ENCODE data around the gene ARID5B. TPM values are rescaled to one million over a fixed set of nuclear protein-coding genes. Genes with fewer than 3 reads are reported as not detected.

ARID5B gene
- total and polyA plus RNA-seq, 5 donors from 2014 or later, result 58.1 to 169 (median 64.0) TPM

DNA sequence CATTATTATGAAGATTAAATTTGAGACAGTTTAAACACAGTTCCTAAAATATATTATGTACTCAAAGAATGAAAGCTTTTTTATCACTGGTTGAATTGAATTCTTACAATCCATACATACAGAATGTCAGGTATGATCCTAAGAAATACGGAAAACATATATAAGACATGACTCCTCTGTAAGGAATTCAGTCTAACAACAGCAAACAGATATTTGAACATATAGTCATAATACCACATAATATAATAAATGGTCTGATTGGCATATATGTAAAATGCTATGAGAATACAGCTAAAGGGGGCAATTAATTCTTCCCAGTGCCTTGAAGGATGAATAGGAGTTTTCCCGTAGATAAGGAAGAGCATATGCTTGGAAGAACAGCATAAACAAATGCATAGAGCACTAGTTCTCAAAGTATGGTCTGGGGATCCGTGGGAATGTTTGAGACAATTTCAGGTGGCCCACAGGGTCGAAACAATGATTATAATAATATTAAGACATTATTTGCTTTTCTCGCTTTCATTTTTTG is 10.6 kb upstream of the ARID5B start:
- H3K9me3 ChIP-seq (ENCODE audit: control insufficient read depth in 2 of 2, low read length in 2 of 2), result no peaks in the 10 kb centered on the region
- H3K27ac Mint-ChIP-seq, result no peak overlapping the region
- no peaks in the 10 kb centered on the region for H3K36me3 Mint-ChIP-seq
- H3K27ac ChIP-seq (ENCODE audit: insufficient read depth, low read length, poor library complexity, severe bottlenecking), result no peak overlapping the region
- H3K27me3 ChIP-seq (ENCODE audit: control insufficient read depth, insufficient read depth, low read length), result no peaks in the 10 kb centered on the region
- peaks cover 0 to 4% (median 0%) of the 10 kb centered on the region in 7 donors for H3K9me3 Mint-ChIP-seq
- H3K4me1 Mint-ChIP-seq, result no peaks in the 10 kb centered on the region
- no peaks in the 10 kb centered on the region for H3K36me3 ChIP-seq (ENCODE audit: control insufficient read depth, insufficient read depth, low read length)
- no peak overlapping the region for H3K4me3 ChIP-seq (ENCODE audit: low read depth, low read length)
- H3K4me1 ChIP-seq (ENCODE audit: control insufficient read depth, insufficient read depth, low read length, poor library complexity, severe bottlenecking), result no peaks in the 10 kb centered on the region
- no peaks in the 10 kb centered on the region for H3K27me3 Mint-ChIP-seq
- ATAC-seq (ENCODE audit: low read depth in 2 of 2) (no peak), DNase-seq (no peak)
- H3K4me3 Mint-ChIP-seq, result no peak overlapping the region

DNA sequence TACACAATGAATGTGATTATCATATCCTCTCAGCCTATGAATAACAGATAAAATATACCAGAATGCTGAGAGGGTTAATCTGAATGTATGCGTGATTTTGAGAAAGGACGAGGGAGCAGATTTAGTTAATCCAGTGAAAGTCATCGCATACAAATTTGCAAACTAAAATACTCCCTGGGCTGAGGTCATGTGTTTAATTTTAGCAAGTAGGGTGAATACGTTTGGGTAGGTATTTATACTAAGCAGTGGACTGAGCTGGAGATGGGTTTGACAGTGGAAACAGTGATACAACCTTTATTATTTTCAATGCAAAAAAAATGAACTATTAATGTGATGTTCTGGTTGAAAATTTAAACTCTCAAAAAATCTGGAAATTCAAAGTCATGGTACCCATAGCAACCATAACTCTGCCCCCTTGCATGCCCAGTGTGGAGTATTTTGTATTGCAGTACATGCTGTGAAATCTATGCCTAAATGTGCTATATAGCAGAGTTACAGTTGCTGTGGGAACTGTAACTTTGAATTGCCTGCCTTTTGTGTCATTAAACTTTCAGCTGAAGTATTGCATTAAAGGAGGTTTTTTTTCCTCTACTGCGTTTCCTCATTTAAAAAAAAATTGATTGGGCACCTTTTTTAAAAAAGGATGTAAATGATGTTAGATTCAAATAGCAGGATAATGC is 9.5 kb upstream of the ARID5B start:
- Mint-ChIP-seq H3K27ac (no peak overlapping the region), H3K27me3 (no peaks in the 10 kb centered on the region), H3K4me1 (peaks cover 0 to 5% (median 4%) of the 10 kb centered on the region in 4 donors), H3K36me3 (no peaks in the 10 kb centered on the region), H3K9me3 (no peaks in the 10 kb centered on the region), H3K4me3 (no peak overlapping the region)
- no peak overlapping the region for H3K4me3 ChIP-seq (ENCODE audit: low read depth, low read length)
- H3K4me1 ChIP-seq (ENCODE audit: control insufficient read depth, insufficient read depth, low read length, poor library complexity, severe bottlenecking), result peaks cover 6% of the 10 kb centered on the region
- ATAC-seq (ENCODE audit: low read depth in 2 of 2) (no peak), DNase-seq (no peak)
- no peaks in the 10 kb centered on the region for H3K36me3 ChIP-seq (ENCODE audit: control insufficient read depth, insufficient read depth, low read length)
- H3K27ac ChIP-seq (ENCODE audit: insufficient read depth, low read length, poor library complexity, severe bottlenecking), result no peak overlapping the region
- no peaks in the 10 kb centered on the region for H3K27me3 ChIP-seq (ENCODE audit: control insufficient read depth, insufficient read depth, low read length)
- no peaks in the 10 kb centered on the region for H3K9me3 ChIP-seq (ENCODE audit: control insufficient read depth in 2 of 2, low read length in 2 of 2)

DNA sequence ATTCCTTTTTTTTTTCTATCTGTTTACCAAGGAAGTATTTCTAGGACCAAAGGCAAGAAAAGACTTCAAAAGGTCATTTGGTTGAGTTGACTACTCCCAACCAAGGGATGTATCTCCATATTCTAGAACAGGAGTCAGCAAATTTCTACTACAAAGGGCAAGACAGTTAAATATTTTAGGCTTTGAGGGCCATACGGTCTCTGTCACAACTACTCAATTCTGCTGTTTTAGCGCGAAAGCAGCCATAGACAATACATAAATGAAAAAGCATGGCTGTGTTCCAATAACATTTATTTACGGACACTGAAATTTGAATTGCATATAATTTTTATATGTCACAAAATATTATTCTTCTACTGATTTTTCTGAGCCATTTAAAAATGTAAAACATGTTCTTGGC is 8.5 kb upstream of the ARID5B start:
- peaks cover 12% of the 10 kb centered on the region for H3K4me1 ChIP-seq (ENCODE audit: control insufficient read depth, insufficient read depth, low read length, poor library complexity, severe bottlenecking)
- no peaks in the 10 kb centered on the region for H3K36me3 ChIP-seq (ENCODE audit: control insufficient read depth, insufficient read depth, low read length)
- Mint-ChIP-seq H3K27me3 (no peaks in the 10 kb centered on the region), H3K4me1 (peaks cover 2 to 14% (median 11%) of the 10 kb centered on the region in 4 donors), H3K4me3 (no peak overlapping the region), H3K36me3 (no peaks in the 10 kb centered on the region), H3K9me3 (no peaks in the 10 kb centered on the region), H3K27ac (no peak overlapping the region)
- ATAC-seq (ENCODE audit: low read depth in 2 of 2), result no peak
- DNase-seq, result no peak
- H3K4me3 ChIP-seq (ENCODE audit: low read depth, low read length), result no peak overlapping the region
- H3K27me3 ChIP-seq (ENCODE audit: control insufficient read depth, insufficient read depth, low read length), result no peaks in the 10 kb centered on the region
- no peaks in the 10 kb centered on the region for H3K9me3 ChIP-seq (ENCODE audit: control insufficient read depth in 2 of 2, low read length in 2 of 2)
- H3K27ac ChIP-seq (ENCODE audit: insufficient read depth, low read length, poor library complexity, severe bottlenecking), result no peak overlapping the region

DNA sequence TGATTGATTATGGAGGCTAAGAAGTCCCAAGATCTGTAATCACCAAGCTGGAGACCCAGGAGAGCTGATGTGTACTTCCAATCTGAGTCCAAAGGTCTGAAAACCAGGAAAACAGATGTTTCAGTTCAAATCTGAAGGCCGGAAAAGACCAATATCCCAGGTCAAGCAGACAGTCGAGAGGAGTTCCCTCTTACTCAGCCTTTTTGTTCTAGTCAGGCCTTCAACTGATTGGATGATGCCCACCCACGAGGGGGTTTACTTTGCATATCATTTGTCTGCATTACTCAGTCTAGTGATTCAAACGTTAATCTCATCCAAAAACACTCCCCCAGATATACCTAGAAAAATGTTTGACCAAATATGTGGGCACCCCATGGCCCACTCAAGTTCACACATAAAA is 7.4 kb upstream of the ARID5B start:
- ATAC-seq (ENCODE audit: low read depth in 2 of 2) (no peak), DNase-seq (no peak)
- Histone ChIP-seq H3K27ac (ENCODE audit: insufficient read depth, low read length, poor library complexity, severe bottlenecking) (no peak overlapping the region), H3K4me1 (ENCODE audit: control insufficient read depth, insufficient read depth, low read length, poor library complexity, severe bottlenecking) (peaks cover 24% of the 10 kb centered on the region), H3K27me3 (ENCODE audit: control insufficient read depth, insufficient read depth, low read length) (no peaks in the 10 kb centered on the region), H3K9me3 (ENCODE audit: control insufficient read depth in 2 of 2, low read length in 2 of 2) (no peaks in the 10 kb centered on the region), H3K36me3 (ENCODE audit: control insufficient read depth, insufficient read depth, low read length) (no peaks in the 10 kb centered on the region), H3K4me3 (ENCODE audit: low read depth, low read length) (no peak overlapping the region)
- Mint-ChIP-seq H3K27ac (no peak overlapping the region), H3K4me1 (peaks cover 5 to 26% (median 19%) of the 10 kb centered on the region in 4 donors), H3K36me3 (no peaks in the 10 kb centered on the region), H3K9me3 (no peaks in the 10 kb centered on the region), H3K4me3 (no peak overlapping the region), H3K27me3 (no peaks in the 10 kb centered on the region)

DNA sequence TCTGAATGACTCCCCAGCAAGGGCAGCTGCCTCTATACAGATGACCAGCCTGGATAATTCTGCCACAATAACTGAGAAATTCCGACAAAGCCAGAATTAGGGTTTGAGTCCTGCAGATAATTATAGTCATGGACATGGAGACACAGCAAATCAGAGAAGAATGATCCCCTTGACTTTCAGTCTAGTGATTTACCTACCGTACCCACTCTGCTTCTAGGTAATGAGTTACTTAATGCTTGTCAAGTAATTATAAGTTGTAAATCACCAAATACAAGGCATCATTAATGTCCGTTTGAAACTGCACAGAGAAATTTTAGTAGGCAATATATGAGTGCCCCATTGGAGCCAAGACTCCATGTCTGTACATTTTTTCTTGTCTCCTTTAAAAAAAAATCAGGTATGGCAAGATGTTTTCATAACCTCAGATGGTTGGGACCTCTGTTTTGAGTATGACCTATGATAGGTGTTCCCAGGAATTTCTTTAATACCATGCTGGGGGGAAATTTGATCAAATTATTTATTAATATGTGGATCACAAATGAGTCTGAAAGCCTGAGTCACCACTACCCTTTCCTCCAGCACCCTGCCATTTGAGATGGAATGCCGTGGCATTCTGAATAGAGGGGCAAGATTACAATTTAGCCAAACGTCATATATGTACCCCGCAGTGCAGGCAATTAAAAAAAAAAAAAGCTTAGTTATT is 5.5 kb upstream of the ARID5B start:
- Histone ChIP-seq H3K4me3 (ENCODE audit: low read depth, low read length) (no peak overlapping the region), H3K27me3 (ENCODE audit: control insufficient read depth, insufficient read depth, low read length) (no peaks in the 10 kb centered on the region), H3K4me1 (ENCODE audit: control insufficient read depth, insufficient read depth, low read length, poor library complexity, severe bottlenecking) (peaks cover 38% of the 10 kb centered on the region), H3K36me3 (ENCODE audit: control insufficient read depth, insufficient read depth, low read length) (no peaks in the 10 kb centered on the region), H3K27ac (ENCODE audit: insufficient read depth, low read length, poor library complexity, severe bottlenecking) (no peak overlapping the region), H3K9me3 (ENCODE audit: control insufficient read depth in 2 of 2, low read length in 2 of 2) (no peaks in the 10 kb centered on the region)
- Mint-ChIP-seq H3K36me3 (no peaks in the 10 kb centered on the region), H3K9me3 (no peaks in the 10 kb centered on the region), H3K4me1 (peaks cover 13 to 34% (median 26%) of the 10 kb centered on the region in 4 donors), H3K27me3 (peaks cover 2% of the 10 kb centered on the region), H3K4me3 (no peak overlapping the region), H3K27ac (no peak overlapping the region)
- ATAC-seq (ENCODE audit: low read depth in 2 of 2), result no peak
- no peak for DNase-seq

DNA sequence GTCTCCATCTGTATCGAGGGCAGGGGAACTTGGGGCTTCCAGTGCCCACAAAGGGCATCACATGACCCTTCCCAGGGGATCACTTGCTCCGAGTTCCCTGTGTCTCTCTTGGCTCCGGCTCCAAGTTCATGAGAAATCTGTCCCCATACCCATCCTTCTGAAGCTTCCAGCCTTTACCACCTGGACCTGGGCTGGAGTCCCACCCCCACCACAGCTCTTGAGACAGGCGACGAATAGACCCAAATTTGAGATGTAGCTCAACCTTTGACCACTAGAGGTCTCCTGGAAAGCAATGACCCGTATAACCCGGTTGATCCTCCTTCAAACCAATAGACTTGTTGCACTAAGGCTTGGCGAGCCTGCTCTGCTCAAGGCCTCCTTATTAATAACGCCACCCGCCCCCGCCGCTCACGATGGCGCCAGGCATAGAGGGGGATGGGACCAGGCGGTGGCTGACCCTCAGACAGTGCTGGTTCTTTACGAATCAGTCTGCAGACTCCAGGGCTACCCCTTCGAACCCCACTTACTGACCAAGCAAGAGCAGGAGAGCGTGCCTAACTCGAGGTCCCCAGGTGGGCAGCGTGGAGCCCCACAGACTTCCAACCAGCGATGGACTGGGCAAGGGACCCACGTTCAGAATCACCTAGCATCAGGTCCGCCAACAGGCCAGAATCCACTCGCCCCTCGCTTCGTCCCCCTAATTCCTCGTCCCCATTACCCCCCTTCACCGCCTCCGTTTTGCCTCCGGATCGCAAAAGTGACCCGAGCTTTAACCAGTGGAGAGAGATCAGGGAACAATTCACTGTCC is 4.4 kb upstream of the ARID5B start:
- no peaks in the 10 kb centered on the region for H3K36me3 ChIP-seq (ENCODE audit: control insufficient read depth, insufficient read depth, low read length)
- Mint-ChIP-seq H3K9me3 (no peaks in the 10 kb centered on the region), H3K27ac (peak overlapping the region; percentile 87 to 93 (median 92)), H3K27me3 (peaks cover 6% of the 10 kb centered on the region), H3K4me3 (peak overlapping the region; percentile 77 to 96 (median 85)), H3K36me3 (no peaks in the 10 kb centered on the region), H3K4me1 (peaks cover 13 to 34% (median 26%) of the 10 kb centered on the region in 4 donors)
- ATAC-seq (ENCODE audit: low read depth in 2 of 2), result peak; percentile 70
- H3K9me3 ChIP-seq (ENCODE audit: control insufficient read depth in 2 of 2, low read length in 2 of 2), result no peaks in the 10 kb centered on the region
- no peaks in the 10 kb centered on the region for H3K27me3 ChIP-seq (ENCODE audit: control insufficient read depth, insufficient read depth, low read length)
- no peak overlapping the region for H3K27ac ChIP-seq (ENCODE audit: insufficient read depth, low read length, poor library complexity, severe bottlenecking)
- H3K4me1 ChIP-seq (ENCODE audit: control insufficient read depth, insufficient read depth, low read length, poor library complexity, severe bottlenecking), result peaks cover 38% of the 10 kb centered on the region
- H3K4me3 ChIP-seq (ENCODE audit: low read depth, low read length), result peak overlapping the region; percentile 48
- DNase-seq, result peak; percentile 53 to 92 (median 79)

DNA sequence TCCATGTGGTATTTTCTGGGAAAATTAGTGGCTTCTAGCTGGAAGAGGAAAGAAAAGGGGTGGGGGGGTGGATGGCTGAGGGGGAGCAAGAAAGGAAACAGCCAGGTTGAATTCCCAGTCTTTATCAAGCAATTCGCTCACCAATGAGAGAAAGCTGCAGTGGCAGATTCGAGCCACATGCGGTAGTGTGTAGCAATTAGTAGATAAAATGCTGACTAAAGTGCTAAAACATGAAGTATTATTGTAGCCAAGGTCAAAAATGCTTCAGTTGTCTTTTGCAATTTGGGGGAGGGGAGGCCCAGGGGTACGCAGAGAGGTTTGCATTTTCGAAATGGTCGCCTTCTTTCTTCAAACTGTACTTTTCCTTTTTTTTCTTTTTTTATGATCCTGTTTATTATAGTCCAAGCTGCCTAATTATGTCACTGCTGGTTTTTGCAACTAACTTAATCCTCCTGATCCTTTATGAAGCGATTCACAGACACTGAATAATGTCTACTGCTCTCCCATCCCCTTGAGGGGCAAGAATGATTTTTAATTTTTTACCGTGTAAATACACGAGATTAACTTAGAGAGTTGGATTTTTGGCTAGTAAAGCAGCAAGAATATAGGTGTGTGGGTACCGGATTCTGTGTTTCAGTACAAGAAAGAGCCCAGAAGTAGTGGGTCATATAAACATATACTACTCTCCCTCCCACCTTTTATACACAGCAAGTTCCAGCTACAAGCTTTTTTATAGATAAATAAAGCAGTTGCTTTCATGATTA is 3.6 kb upstream of the ARID5B start:
- no peaks in the 10 kb centered on the region for H3K9me3 Mint-ChIP-seq
- Histone ChIP-seq H3K4me3 (ENCODE audit: low read depth, low read length) (peak overlapping the region; percentile 15), H3K9me3 (ENCODE audit: control insufficient read depth in 2 of 2, low read length in 2 of 2) (no peaks in the 10 kb centered on the region), H3K27me3 (ENCODE audit: control insufficient read depth, insufficient read depth, low read length) (no peaks in the 10 kb centered on the region), H3K36me3 (ENCODE audit: control insufficient read depth, insufficient read depth, low read length) (no peaks in the 10 kb centered on the region), H3K27ac (ENCODE audit: insufficient read depth, low read length, poor library complexity, severe bottlenecking) (peak overlapping the region; percentile 95), H3K4me1 (ENCODE audit: control insufficient read depth, insufficient read depth, low read length, poor library complexity, severe bottlenecking) (peaks cover 38% of the 10 kb centered on the region)
- DNase-seq, result peak in 2 of 3 donors; percentile 16 to 30
- peak overlapping the region in 1 of 3 donors; percentile 93 for H3K27ac Mint-ChIP-seq
- H3K4me1 Mint-ChIP-seq, result peaks cover 13 to 34% (median 26%) of the 10 kb centered on the region in 4 donors
- no peak for ATAC-seq (ENCODE audit: low read depth in 2 of 2)
- no peaks in the 10 kb centered on the region for H3K36me3 Mint-ChIP-seq
- H3K27me3 Mint-ChIP-seq, result peaks cover 6% of the 10 kb centered on the region
- peak overlapping the region; percentile 20 to 96 (median 59) for H3K4me3 Mint-ChIP-seq
